GM12878 (cell line): ENCODE results near the gene WBP4. TPM values are rescaled to one million over a fixed set of nuclear protein-coding genes. Genes with fewer than 3 reads are reported as not detected.

Experiments used
- ATF3 ChIP-seq: IDR thresholded peaks from 2 replicates; pipeline ENCODE4 v1.6.1; 2011; ENCODE audit warnings: low read depth, mild to moderate bottlenecking, low read length, moderate library complexity, borderline replicate concordance; ENCODE audit errors: extremely low read depth
- HDAC6 ChIP-seq: fragments of 200-600 bp; sonication (generic); IDR thresholded peaks from one replicate; pipeline ENCODE4 v1.8.0; 2017; ENCODE audit warnings: antibody characterized with exemption; ENCODE audit not compliant: unreplicated experiment
- IRF5 ChIP-seq: fragments of 450-650 bp; IDR thresholded peaks from 2 replicates; pipeline ENCODE4 v1.6.1; 2017; ENCODE audit warnings: borderline replicate concordance
- MEF2A ChIP-seq: IDR thresholded peaks from 2 replicates; pipeline ENCODE4 v1.6.1; 2011; ENCODE audit warnings: low read depth, mild to moderate bottlenecking, low read length, moderate library complexity; ENCODE audit not compliant: insufficient read depth
- RB1 ChIP-seq: fragments of 450-650 bp; formaldehyde crosslinking; IDR thresholded peaks from 2 replicates; pipeline ENCODE4 v1.6.1; 2017; ENCODE audit warnings: mild to moderate bottlenecking, borderline replicate concordance
- RELA ChIP-seq: fragments of 450-650 bp; IDR thresholded peaks from 2 replicates; pipeline ENCODE4 v1.8.0; 2014; ENCODE audit warnings: borderline replicate concordance; ENCODE audit not compliant: partially characterized antibody
- RELB ChIP-seq: fragments of 450-650 bp; IDR thresholded peaks from 2 replicates; pipeline ENCODE4 v1.6.1; 2017; ENCODE audit warnings: low read depth, mild to moderate bottlenecking, moderate library complexity
- SMAD5 ChIP-seq: IDR thresholded peaks from 2 replicates; pipeline ENCODE4 v1.6.1; 2016; ENCODE audit warnings: antibody characterized with exemption, low read depth
- SREBF2 ChIP-seq: IDR thresholded peaks from 2 replicates; pipeline ENCODE4 v1.6.1; 2012; ENCODE audit warnings: mild to moderate bottlenecking, low read length
- ZBTB33 ChIP-seq: fragments of 450-650 bp; IDR thresholded peaks from 2 replicates; pipeline ENCODE4 v1.6.1; 2017; ENCODE audit warnings: mild to moderate bottlenecking
- ZNF592 ChIP-seq: fragments of 450-650 bp; IDR thresholded peaks from 2 replicates; pipeline ENCODE4 v1.6.1; 2017; ENCODE audit warnings: mild to moderate bottlenecking, moderate library complexity
- ZNF622 ChIP-seq: fragments of 450-650 bp; IDR thresholded peaks from 2 replicates; pipeline ENCODE4 v1.6.1; 2017; ENCODE audit warnings: mild to moderate bottlenecking, inconsistent platforms
- polyA plus RNA-seq, 11 experiments: library from polyadenylated mRNA; depleted of rRNA in 4 of 11; unstranded in 6 of 11; stranded (reverse) in 5 of 11; fragments of >200 nt; fragmentation: Nextera tagmentation in 4 of 11; fragmentation: Illumina TruSeq in 1 of 11; extraction: Ambion mirVana in 4 of 11; extraction: Trizol in 1 of 11; gene quantifications; 1 replicate in 1 of 11; 2 replicates in 10 of 11; pipeline versions ENCODE4 v1.2.1 to v1.2.3, GENCODE V29; 2011 to 2016; ENCODE audit warnings: inconsistent platforms in 2 of 11, missing spikeins in 2 of 11, low read depth in 1 of 11
- total RNA-seq, 4 experiments: library from RNA; depleted of rRNA in 3 of 4; stranded (reverse); fragments of >200 nt in 3 of 4; fragmentation: Illumina TruSeq in 1 of 4; extraction: Trizol in 1 of 4; gene quantifications; 2 replicates each; pipeline versions ENCODE4 v1.2.1 to v1.2.3, GENCODE V29; 2013 to 2021
- TF ChIP-seq, protein P1 (sequence below): IDR thresholded peaks from 2 replicates; pipeline ENCODE4 v1.6.1; 2012; ENCODE audit warnings: low read length, inconsistent platforms
- TF ChIP-seq, protein P2 (sequence below): fragments of 450-650 bp; conservative IDR thresholded peaks from 2 replicates; pipeline ENCODE4 v1.6.1; 2017; ENCODE audit warnings: mild to moderate bottlenecking, moderate library complexity

Gene WBP4
- total and polyA plus RNA-seq, 10 of the 15 experiments (the other 5 are each of a cell fraction or from before 2014, with no cell fraction given): 7.4 to 21.6 (median 14.2) TPM

DNA sequence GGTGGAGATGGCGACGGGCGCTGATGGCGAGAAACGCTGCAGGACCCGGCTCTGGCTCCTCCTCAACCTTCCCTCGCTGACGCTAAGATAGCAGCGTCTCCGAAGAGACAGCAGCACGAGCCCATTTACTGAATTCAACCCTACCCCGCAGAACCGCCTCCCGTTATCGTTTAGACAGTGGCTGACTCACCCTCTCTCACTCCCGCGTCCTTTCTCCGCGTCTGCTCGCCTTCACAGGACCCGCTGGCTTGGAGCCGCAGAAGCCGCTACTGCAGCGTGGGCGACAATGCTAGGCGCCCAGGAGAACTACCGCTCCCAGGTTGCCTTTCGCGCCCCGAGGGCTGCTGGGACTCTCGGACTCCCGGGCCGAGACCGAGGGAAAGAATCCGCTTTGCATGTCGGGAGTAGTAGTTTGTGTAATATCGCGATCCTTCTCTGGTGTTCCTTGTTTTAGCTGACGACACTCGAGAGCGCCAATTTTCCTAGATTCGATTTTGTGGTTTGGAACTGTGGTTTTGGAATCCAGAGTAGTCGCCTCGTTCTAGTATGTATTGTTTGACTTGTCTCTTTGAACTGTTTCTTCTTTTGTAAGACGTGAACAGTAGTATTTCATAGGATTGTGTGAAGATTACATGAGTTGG, 71.3 kb downstream of the WBP4 start, which contains the start of gene KBTBD6 (continued):
- TF ChIP-seq, protein P1, sequence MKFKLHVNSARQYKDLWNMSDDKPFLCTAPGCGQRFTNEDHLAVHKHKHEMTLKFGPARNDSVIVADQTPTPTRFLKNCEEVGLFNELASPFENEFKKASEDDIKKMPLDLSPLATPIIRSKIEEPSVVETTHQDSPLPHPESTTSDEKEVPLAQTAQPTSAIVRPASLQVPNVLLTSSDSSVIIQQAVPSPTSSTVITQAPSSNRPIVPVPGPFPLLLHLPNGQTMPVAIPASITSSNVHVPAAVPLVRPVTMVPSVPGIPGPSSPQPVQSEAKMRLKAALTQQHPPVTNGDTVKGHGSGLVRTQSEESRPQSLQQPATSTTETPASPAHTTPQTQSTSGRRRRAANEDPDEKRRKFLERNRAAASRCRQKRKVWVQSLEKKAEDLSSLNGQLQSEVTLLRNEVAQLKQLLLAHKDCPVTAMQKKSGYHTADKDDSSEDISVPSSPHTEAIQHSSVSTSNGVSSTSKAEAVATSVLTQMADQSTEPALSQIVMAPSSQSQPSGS: 0 out of 2 replicates have a peak, but pooled peaks have one; percentile 26
- TF ChIP-seq SMAD5 (0 out of 2 replicates have a peak, but pooled peaks have one; percentile 50), IRF5 (peak; percentile 82), RELB (peak; percentile 70; the same call in 1 of the 2 replicates), ZNF622 (no peak), ZBTB33 (peak; percentile 41; the same call in 1 of the 2 replicates), MEF2A (no peak), ZNF592 (no peak), RB1 (peak; percentile 51; the same call in 1 of the 2 replicates), HDAC6 (no peak), RELA (peak; percentile 65), ATF3 (peak; percentile 73; the same call in 1 of the 2 replicates), SREBF2 (no peak)
- TF ChIP-seq, protein P2, sequence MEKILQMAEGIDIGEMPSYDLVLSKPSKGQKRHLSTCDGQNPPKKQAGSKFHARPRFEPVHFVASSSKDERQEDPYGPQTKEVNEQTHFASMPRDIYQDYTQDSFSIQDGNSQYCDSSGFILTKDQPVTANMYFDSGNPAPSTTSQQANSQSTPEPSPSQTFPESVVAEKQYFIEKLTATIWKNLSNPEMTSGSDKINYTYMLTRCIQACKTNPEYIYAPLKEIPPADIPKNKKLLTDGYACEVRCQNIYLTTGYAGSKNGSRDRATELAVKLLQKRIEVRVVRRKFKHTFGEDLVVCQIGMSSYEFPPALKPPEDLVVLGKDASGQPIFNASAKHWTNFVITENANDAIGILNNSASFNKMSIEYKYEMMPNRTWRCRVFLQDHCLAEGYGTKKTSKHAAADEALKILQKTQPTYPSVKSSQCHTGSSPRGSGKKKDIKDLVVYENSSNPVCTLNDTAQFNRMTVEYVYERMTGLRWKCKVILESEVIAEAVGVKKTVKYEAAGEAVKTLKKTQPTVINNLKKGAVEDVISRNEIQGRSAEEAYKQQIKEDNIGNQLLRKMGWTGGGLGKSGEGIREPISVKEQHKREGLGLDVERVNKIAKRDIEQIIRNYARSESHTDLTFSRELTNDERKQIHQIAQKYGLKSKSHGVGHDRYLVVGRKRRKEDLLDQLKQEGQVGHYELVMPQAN: peak; percentile 70
